Adrenal gland (tissue), 12 donors: Measurements from ENCODE around the gene ASH1L. TPM values are rescaled to one million over a fixed set of nuclear protein-coding genes. Genes with fewer than 3 reads are reported as not detected.

ENCODE experiments used
- DNase-seq, 7 donors: peaks; one replicate each; pipeline ENCODE4 v3.0.0-alpha.2; 2019 to 2020
- H3K27ac ChIP-seq, 5 donors: fragments of 200-600 bp; sonication (generic) in 4 of 5; 1 replicate in 3 of 5; 2 replicates in 2 of 5; pipeline versions ENCODE4 v1.5.1 to v1.8.0; 2016 to 2020; ENCODE audit warnings: mild to moderate bottlenecking in 1 of 5
- H3K27me3 ChIP-seq: fragments of 200-600 bp; 2 replicates; pipeline ENCODE4 v1.8.0; 2021
- H3K36me3 ChIP-seq, 2 donors: fragments of 200-600 bp; replicated peaks in 1 of 2; 1 replicate in 1 of 2; 2 replicates in 1 of 2; pipeline versions ENCODE4 v1.5.1 to v1.8.0; 2018 to 2022
- H3K4me1 ChIP-seq, 2 donors: fragments of 200-600 bp; replicated peaks in 1 of 2; 1 replicate in 1 of 2; 2 replicates in 1 of 2; pipeline versions ENCODE4 v1.5.1 to v1.8.0; 2018 to 2021
- H3K4me3 ChIP-seq, 4 donors: fragments of 200-600 bp; sonication (generic) in 3 of 4; one replicate each; pipeline ENCODE4 v1.5.1; 2016 to 2018
- H3K9me3 ChIP-seq, 3 donors: fragments of 200-600 bp; sonication (generic) in 1 of 3; replicated peaks in 1 of 3; 1 replicate in 2 of 3; 2 replicates in 1 of 3; pipeline versions ENCODE4 v1.5.1 to v1.8.0; 2016 to 2021
- POLR2A ChIP-seq, 2 donors: fragments of 450-650 bp; IDR thresholded peaks; one replicate each; pipeline ENCODE4 v1.6.1; 2017; ENCODE audit warnings: antibody characterized with exemption in 2 of 2, mild to moderate bottlenecking in 2 of 2, moderate library complexity in 1 of 2
- WGBS, 4 donors: extraction: QIAGEN DNeasy Blood & Tissue Kit in 2 of 4; methylation state at CpG; one replicate each; pipeline versions ENCODE4 v1.1.5 to v1.1.7; 2013 to 2017; 5-methylcytosine and 5-hydroxymethylcytosine counted together
- intact Hi-C, 2 donors: fragments of 100-400 bp; cut with DNase I; formaldehyde crosslinking; loops; one replicate each; pipeline versions ENCODE4 v1.14.1 to v1.15.0; 2022 to 2023
- microRNA counts, 2 donors: library from miRNA; unstranded; fragments of <30 nt; microRNA quantifications; one replicate each; lab custom pipeline; 2016
- microRNA-seq, 3 donors: library from miRNA; unstranded; fragments of <30 nt; microRNA quantifications; one replicate each; pipeline ENCODE4, GENCODE V29; 2017 to 2020
- polyA plus RNA-seq, 3 donors: library from polyadenylated mRNA; stranded (reverse); fragments of 200-250 nt in 2 of 3; fragments of 350-450 nt in 1 of 3; fragmentation: Illumina TruSeq in 1 of 3; extraction: RNeasy Lipid Tissue Mini Kit (QIAGEN cat#74804) in 1 of 3; gene quantifications; one replicate each; pipeline ENCODE4 v1.2.3, GENCODE V29; 2013 to 2014
- small RNA-seq, 2 donors: library from RNA; depleted of rRNA; stranded (forward); fragments of <200 nt; gene quantifications; one replicate each; pipeline ENCODE3, GENCODE V24; 2016
- total RNA-seq, 9 donors: library from RNA; depleted of rRNA in 4 of 9; stranded (reverse); fragments of >200 nt in 4 of 9; fragments of 120-200 nt in 1 of 9; fragmentation: NEBNext Ultra II Directional in 1 of 9; extraction: Animal tissue kit (Norgen Biotek cat#: 25700) in 1 of 9; gene quantifications; one replicate each; pipeline versions ENCODE4 v1.1.0 to v1.2.4, GENCODE V29; 2013 to 2023
- TF ChIP-seq, protein P1 (sequence below), 6 experiments: fragments of 450-650 bp in 4 of 6; fragments of 200-600 bp in 2 of 6; sonication (generic) in 1 of 6; IDR thresholded peaks; 1 replicate in 5 of 6; 2 replicates in 1 of 6; pipeline versions ENCODE4 v1.5.1 to v1.8.0; 2016 to 2021; ENCODE audit warnings: antibody characterized with exemption in 6 of 6, mild to moderate bottlenecking in 2 of 6, moderate library complexity in 1 of 6
- donor health status: healthy with polysubstance abuse.
- donor health status: Bipolar disorder and iron deficiency.
- donor health status: DM: yes; HTN: yes; CAD: no.
- donor health status: DM: no; HTN: no; CAD: no.
- donor health status: DM: no; HTN: no; CAD: no.
- donor health status: DM: yes; HTN: yes; CAD: no.

Gene ASH1L
- total and polyA plus RNA-seq, 12 donors = 3.7 to 59.3 (median 41.8) TPM

- Histone ChIP-seq H3K27me3 (no peaks in the 10 kb centered on the region), H3K4me3 (no peak overlapping the region), H3K27ac (no peak overlapping the region), H3K9me3 (no peaks in the 10 kb centered on the region), H3K4me1 (no peaks in the 10 kb centered on the region), H3K36me3 (no peaks in the 10 kb centered on the region)
- DNase-seq = no peak
- TF ChIP-seq, protein P1, sequence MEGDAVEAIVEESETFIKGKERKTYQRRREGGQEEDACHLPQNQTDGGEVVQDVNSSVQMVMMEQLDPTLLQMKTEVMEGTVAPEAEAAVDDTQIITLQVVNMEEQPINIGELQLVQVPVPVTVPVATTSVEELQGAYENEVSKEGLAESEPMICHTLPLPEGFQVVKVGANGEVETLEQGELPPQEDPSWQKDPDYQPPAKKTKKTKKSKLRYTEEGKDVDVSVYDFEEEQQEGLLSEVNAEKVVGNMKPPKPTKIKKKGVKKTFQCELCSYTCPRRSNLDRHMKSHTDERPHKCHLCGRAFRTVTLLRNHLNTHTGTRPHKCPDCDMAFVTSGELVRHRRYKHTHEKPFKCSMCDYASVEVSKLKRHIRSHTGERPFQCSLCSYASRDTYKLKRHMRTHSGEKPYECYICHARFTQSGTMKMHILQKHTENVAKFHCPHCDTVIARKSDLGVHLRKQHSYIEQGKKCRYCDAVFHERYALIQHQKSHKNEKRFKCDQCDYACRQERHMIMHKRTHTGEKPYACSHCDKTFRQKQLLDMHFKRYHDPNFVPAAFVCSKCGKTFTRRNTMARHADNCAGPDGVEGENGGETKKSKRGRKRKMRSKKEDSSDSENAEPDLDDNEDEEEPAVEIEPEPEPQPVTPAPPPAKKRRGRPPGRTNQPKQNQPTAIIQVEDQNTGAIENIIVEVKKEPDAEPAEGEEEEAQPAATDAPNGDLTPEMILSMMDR (IDR thresholded peaks at IDR 0.05) = no peak
- no peak for TF ChIP-seq POLR2A (IDR thresholded peaks at IDR 0.05)
- intact Hi-C loops = no loop called here
- 96 to 100% (median 100%) methylated on average over 2 of the region's 2 CpGs for WGBS, 4 donors
Observed at GRCh38 chr1:155286544-155286943, 276.1 kb downstream of the ASH1L start.

- Histone ChIP-seq H3K36me3 (no peaks in the 10 kb centered on the region), H3K27ac (no peak overlapping the region), H3K27me3 (no peaks in the 10 kb centered on the region), H3K9me3 (no peaks in the 10 kb centered on the region), H3K4me3 (no peak overlapping the region), H3K4me1 (no peaks in the 10 kb centered on the region)
- DNase-seq = no peak
- 89 to 93% (median 91%) methylated on average over 2 to 18 of the region's 18 CpGs for WGBS, 4 donors
- TF ChIP-seq, protein P1 (IDR thresholded peaks at IDR 0.05) = no peak
- no peak for TF ChIP-seq POLR2A (IDR thresholded peaks at IDR 0.05)
- intact Hi-C loops = no loop called here
Observed at GRCh38 chr1:155285631-155286044, 277.0 kb downstream of the ASH1L start.

MicroRNA genes within 50 kb of the gene (microRNA counts, 767-probe panel; counts per million panel counts)
- 0 counts per million in 2 donors for microRNA hsa-miR-555 (lab: Ali Mortazavi, UCI)

Small RNA genes lying within 50 kb of the gene (microRNA-seq; reads per million reads assigned to microRNA genes)
- 0 reads per million in 3 donors for gene MIR555

Small RNA genes lying within 50 kb of the gene (small RNA-seq; reads per million reads assigned to genes)
- gene AL353807.4 = 0 reads per million in 2 donors
- 0 to 0.25 reads per million in 2 donors for gene RNU6-106P
- 0 reads per million in 2 donors for gene RNU6-1297P

Other genes starting within 250 kb of the ASH1L start
- gene RUSC1, start 241.9 kb downstream of the ASH1L start, total RNA-seq = 10 to 100 TPM in 8 of 9 donors, 1 to 10 TPM in 1; 9.8 to 64.9 (median 27.1) TPM
- 100 to 1,000 TPM in 1 of 3 donors, 10 to 100 TPM in 2; 15.1 to 111 (median 53.7) TPM for gene RUSC1, start 241.9 kb downstream of the ASH1L start, polyA plus RNA-seq
- 10 to 100 TPM in 6 of 9 donors, 1 to 10 TPM in 3; 1.1 to 50.5 (median 24.2) TPM for gene MSTO1, start 47.4 kb upstream of the ASH1L start, total RNA-seq
- 10 to 100 TPM; 40.1 to 54.3 (median 44.0) TPM for gene MSTO1, start 47.4 kb upstream of the ASH1L start, polyA plus RNA-seq
- 10 to 100 TPM; 46.3 to 65.1 (median 57.4) TPM for gene YY1AP1, start 126.0 kb upstream of the ASH1L start, total RNA-seq
- 10 to 100 TPM; 44.0 to 70.4 (median 57.8) TPM for gene YY1AP1, start 126.0 kb upstream of the ASH1L start, polyA plus RNA-seq
- 100 to 1,000 TPM in 6 of 9 donors, 10 to 100 TPM in 3; 85.4 to 186 (median 115) TPM for gene DAP3, start 126.3 kb upstream of the ASH1L start, total RNA-seq
- gene DAP3, start 126.3 kb upstream of the ASH1L start, polyA plus RNA-seq = 100 to 1,000 TPM; 101 to 169 (median 114) TPM